ENCODE data around the gene TAS2R5. TPM values are rescaled to one million over a fixed set of nuclear protein-coding genes. Genes with fewer than 3 reads are reported as not detected.
"Not testable (repeated sequence)": the region's sequence is repeated elsewhere in the genome, so short reads cannot be mapped to it uniquely, and the experiment has no call there.

The TAS2R5 gene
- 0.10 TPM for polyA plus RNA-seq (2012; ENCODE audit: low read depth, missing spikeins)

DNA sequence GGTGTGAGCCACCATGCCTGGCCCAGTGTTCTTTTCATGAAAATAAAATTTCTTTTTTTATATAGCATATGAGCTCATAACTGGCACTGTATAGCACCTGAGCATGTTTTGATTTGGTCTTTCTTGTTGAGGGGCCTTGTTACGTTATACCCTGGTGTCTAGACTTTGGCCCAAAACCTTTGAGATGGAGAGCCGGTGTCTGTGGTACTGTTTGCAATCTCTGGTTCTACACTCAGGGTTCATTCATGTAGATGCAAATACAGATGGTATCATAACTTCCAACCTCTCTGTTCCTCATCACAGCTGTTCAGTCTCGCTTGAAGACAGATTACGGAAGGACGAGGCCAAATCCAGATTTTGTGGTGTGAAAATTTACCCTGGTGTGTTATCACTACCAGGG lies at the start of gene TAS2R5:
Gene TAS2R5, plus strand, starts transcription at position 301 of the 400 bp plus-strand sequence. CDS start 145 bp downstream, outside the sequence.
- DNase-seq (ENCODE audit: insufficient read length, low spot score): no peak
- no peak for TF ChIP-seq PAX5 (IDR thresholded peaks at IDR 0.05; ENCODE audit: insufficient read depth, low read length, severe bottlenecking)
- TF ChIP-seq POLR2AphosphoS5 (IDR thresholded peaks at IDR 0.05; ENCODE audit: low read depth, low read length): no peak
- TF ChIP-seq TAF1 (IDR thresholded peaks at IDR 0.05; ENCODE audit: low read depth, low read length): no peak
- TF ChIP-seq POU2F2 (IDR thresholded peaks at IDR 0.05; ENCODE audit: low read depth, low read length): no peak
- TF ChIP-seq POLR2A (IDR thresholded peaks at IDR 0.05; ENCODE audit: low read depth, low read length): no peak
- TF ChIP-seq SPI1 (IDR thresholded peaks at IDR 0.05; ENCODE audit: low read depth, low read length): no peak
- no peak for FAIRE-seq

DNA sequence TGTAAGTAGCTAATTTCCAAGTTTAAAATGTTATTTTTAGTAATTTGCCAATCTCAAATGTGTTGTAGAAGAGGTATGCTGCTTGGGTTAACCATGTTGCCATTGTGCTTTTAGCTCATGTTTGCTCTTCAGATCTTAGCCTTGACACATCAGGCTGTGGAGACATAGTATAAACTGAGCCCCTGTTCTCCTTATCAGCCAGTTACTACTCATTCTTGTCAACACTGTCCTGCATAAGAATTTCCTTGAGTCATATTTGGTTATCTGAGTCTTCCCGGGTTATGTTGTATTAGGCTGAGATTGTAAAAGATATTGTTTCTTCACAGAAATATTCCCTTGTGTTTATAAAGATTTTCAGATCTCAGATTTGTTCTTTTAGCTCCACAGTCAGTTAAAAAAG lies 47.8 kb upstream of the TAS2R5 start:
- DNase-seq (ENCODE audit: insufficient read length, low spot score) (no peak), FAIRE-seq (no peak)
- no peak for TF ChIP-seq SPI1 (IDR thresholded peaks at IDR 0.05; ENCODE audit: low read depth, low read length)
- no peak for TF ChIP-seq POLR2A (IDR thresholded peaks at IDR 0.05; ENCODE audit: low read depth, low read length)
- TF ChIP-seq TAF1 (IDR thresholded peaks at IDR 0.05; ENCODE audit: low read depth, low read length): no peak
- no peak for TF ChIP-seq PAX5 (IDR thresholded peaks at IDR 0.05; ENCODE audit: insufficient read depth, low read length, severe bottlenecking)
- no peak for TF ChIP-seq POLR2AphosphoS5 (IDR thresholded peaks at IDR 0.05; ENCODE audit: low read depth, low read length)
- TF ChIP-seq POU2F2 (IDR thresholded peaks at IDR 0.05; ENCODE audit: low read depth, low read length): no peak

- FAIRE-seq: no peak
- TF ChIP-seq PAX5 (IDR thresholded peaks at IDR 0.05; ENCODE audit: insufficient read depth, low read length, severe bottlenecking) (no peak), POU2F2 (IDR thresholded peaks at IDR 0.05; ENCODE audit: low read depth, low read length) (no peak), POLR2A (IDR thresholded peaks at IDR 0.05; ENCODE audit: low read depth, low read length) (no peak), POLR2AphosphoS5 (IDR thresholded peaks at IDR 0.05; ENCODE audit: low read depth, low read length) (no peak), TAF1 (IDR thresholded peaks at IDR 0.05; ENCODE audit: low read depth, low read length) (no peak), SPI1 (IDR thresholded peaks at IDR 0.05; ENCODE audit: low read depth, low read length) (no peak)
- no peak for DNase-seq (ENCODE audit: insufficient read length, low spot score)
These were observed 45.9 kb upstream of the TAS2R5 start for GRCh38 chr7:141744131-141744530.

DNA sequence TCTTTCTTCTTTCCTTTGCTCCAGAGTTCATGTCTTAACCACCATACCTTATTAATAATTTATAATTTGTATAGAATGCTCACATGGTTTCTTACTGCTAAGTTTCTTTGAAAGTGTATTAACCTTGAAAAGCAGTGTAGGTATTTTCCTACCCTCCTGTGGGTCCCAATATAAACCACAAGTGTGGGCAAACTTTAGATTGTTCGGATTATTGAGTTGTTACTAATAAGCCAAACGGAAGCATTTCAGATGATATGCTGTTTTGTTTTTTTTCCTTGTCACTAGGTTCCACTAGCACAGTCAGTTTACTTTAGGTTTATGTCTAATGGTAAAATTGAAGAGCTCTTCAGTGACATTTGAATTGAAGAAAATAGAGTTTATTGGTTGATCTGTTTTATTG lies 41.6 kb upstream of the TAS2R5 start:
- no peak for FAIRE-seq

DNA sequence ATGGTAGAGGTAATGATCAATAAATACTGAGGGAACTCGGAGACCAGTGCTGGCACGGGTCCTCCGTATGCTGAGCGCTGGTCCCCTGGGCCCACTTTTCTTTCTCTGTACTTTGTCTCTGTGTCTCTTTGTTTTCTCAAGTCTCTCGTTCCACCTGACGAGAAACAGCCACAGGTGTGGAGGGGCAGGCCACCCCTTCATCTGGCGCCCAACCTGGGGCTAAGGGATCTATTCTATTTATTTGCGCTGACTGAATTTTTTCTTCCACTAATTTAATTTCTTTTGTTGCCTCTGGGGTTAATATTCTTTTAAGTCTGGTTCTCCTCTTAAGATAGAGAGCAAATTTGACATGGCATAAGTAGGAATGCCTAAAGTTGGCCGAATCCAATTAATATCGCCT lies 38.1 kb upstream of the TAS2R5 start:
- not testable (repeated sequence) for FAIRE-seq; DNase-seq (ENCODE audit: insufficient read length, low spot score)

More for the DNA sequence above, 41.6 kb upstream of the TAS2R5 start:
- TF ChIP-seq TAF1 (IDR thresholded peaks at IDR 0.05; ENCODE audit: low read depth, low read length): no peak
- no peak for TF ChIP-seq PAX5 (IDR thresholded peaks at IDR 0.05; ENCODE audit: insufficient read depth, low read length, severe bottlenecking)
- no peak for TF ChIP-seq POLR2AphosphoS5 (IDR thresholded peaks at IDR 0.05; ENCODE audit: low read depth, low read length)
- TF ChIP-seq POU2F2 (IDR thresholded peaks at IDR 0.05; ENCODE audit: low read depth, low read length): no peak
- TF ChIP-seq SPI1 (IDR thresholded peaks at IDR 0.05; ENCODE audit: low read depth, low read length): no peak
- TF ChIP-seq POLR2A (IDR thresholded peaks at IDR 0.05; ENCODE audit: low read depth, low read length): no peak
- no peak for DNase-seq (ENCODE audit: insufficient read length, low spot score)

DNA sequence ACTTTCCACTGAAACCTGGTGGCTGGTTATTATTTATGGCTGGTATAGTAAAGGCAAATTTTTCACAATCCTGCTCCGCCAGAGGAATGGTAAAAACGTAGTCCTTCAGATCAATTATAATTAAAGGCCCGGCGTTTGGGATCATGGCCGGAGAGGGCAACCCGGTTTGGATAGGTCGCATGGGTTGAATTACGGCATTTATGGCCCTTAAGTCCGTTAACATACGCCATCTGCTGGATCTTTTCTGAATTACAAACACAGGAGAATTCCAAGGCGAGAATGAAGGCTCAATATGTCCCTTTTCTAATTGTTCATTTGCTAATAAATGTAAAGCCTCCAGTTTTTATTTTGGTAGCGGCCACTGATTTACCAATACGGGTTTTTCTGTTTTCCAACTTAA lies 37.4 kb upstream of the TAS2R5 start:
- FAIRE-seq (no peak), DNase-seq (ENCODE audit: insufficient read length, low spot score) (no peak)
- TF ChIP-seq SPI1 (IDR thresholded peaks at IDR 0.05; ENCODE audit: low read depth, low read length) (no peak), PAX5 (IDR thresholded peaks at IDR 0.05; ENCODE audit: insufficient read depth, low read length, severe bottlenecking) (no peak), POLR2A (IDR thresholded peaks at IDR 0.05; ENCODE audit: low read depth, low read length) (no peak), TAF1 (IDR thresholded peaks at IDR 0.05; ENCODE audit: low read depth, low read length) (no peak), POU2F2 (IDR thresholded peaks at IDR 0.05; ENCODE audit: low read depth, low read length) (no peak), POLR2AphosphoS5 (IDR thresholded peaks at IDR 0.05; ENCODE audit: low read depth, low read length) (no peak)

GRCh38 chr7:141754939-141755338 lies 35.1 kb upstream of the TAS2R5 start:
- DNase-seq (ENCODE audit: insufficient read length, low spot score) (no peak), FAIRE-seq (no peak)
- TF ChIP-seq POLR2A (IDR thresholded peaks at IDR 0.05; ENCODE audit: low read depth, low read length): no peak
- TF ChIP-seq POLR2AphosphoS5 (IDR thresholded peaks at IDR 0.05; ENCODE audit: low read depth, low read length): no peak
- TF ChIP-seq POU2F2 (IDR thresholded peaks at IDR 0.05; ENCODE audit: low read depth, low read length): no peak
- TF ChIP-seq TAF1 (IDR thresholded peaks at IDR 0.05; ENCODE audit: low read depth, low read length): no peak
- TF ChIP-seq PAX5 (IDR thresholded peaks at IDR 0.05; ENCODE audit: insufficient read depth, low read length, severe bottlenecking): no peak
- no peak for TF ChIP-seq SPI1 (IDR thresholded peaks at IDR 0.05; ENCODE audit: low read depth, low read length)

- TF ChIP-seq TAF1 (IDR thresholded peaks at IDR 0.05; ENCODE audit: low read depth, low read length) (no peak), POLR2AphosphoS5 (IDR thresholded peaks at IDR 0.05; ENCODE audit: low read depth, low read length) (no peak)
- FAIRE-seq (no peak), DNase-seq (ENCODE audit: insufficient read length, low spot score) (no peak)
These were observed 26.2 kb upstream of the TAS2R5 start, which contains the start of gene TAS2R3 for GRCh38 chr7:141763797-141764196. TSS of gene TAS2R3 (plus strand) at chr7:141764097. CDS start at chr7:141764159, 62 bp downstream.

- FAIRE-seq; DNase-seq (ENCODE audit: insufficient read length, low spot score): not testable (repeated sequence)
These were observed 19.9 kb upstream of the TAS2R5 start for GRCh38 chr7:141770083-141770583.

- no peak for DNase-seq (ENCODE audit: insufficient read length, low spot score)
- FAIRE-seq: no peak
- TF ChIP-seq PAX5 (IDR thresholded peaks at IDR 0.05; ENCODE audit: insufficient read depth, low read length, severe bottlenecking): no peak
- TF ChIP-seq POLR2AphosphoS5 (IDR thresholded peaks at IDR 0.05; ENCODE audit: low read depth, low read length): no peak
- TF ChIP-seq TAF1 (IDR thresholded peaks at IDR 0.05; ENCODE audit: low read depth, low read length): no peak
- no peak for TF ChIP-seq POLR2A (IDR thresholded peaks at IDR 0.05; ENCODE audit: low read depth, low read length)
- no peak for TF ChIP-seq POU2F2 (IDR thresholded peaks at IDR 0.05; ENCODE audit: low read depth, low read length)
- no peak for TF ChIP-seq SPI1 (IDR thresholded peaks at IDR 0.05; ENCODE audit: low read depth, low read length)
These were observed 13.6 kb upstream of the TAS2R5 start, which contains the start of gene TAS2R4 for GRCh38 chr7:141776374-141776773. TSS of gene TAS2R4 (plus strand) at chr7:141776674. CDS start at chr7:141778489, 1,815 bp downstream.
